HG02970 (cell line): ENCODE data around the gene ZNF613.
"Not testable (repeated sequence)": the region's sequence is repeated elsewhere in the genome, so short reads cannot be mapped to it uniquely, and the experiment has no call there.

Experiments
- ATAC-seq: cut with Tn5 transposase; IDR thresholded peaks from one replicate; pipeline ENCODE4 v1.9.1; 2021; ENCODE audit warnings: mild to moderate bottlenecking, moderate library complexity, moderate number of reproducible peaks; ENCODE audit not compliant: unreplicated experiment, low FRiP score

The ZNF613 gene

GRCh38 chr19:51931921-51932320, 4.6 kb downstream of the ZNF613 start:
- no peak for ATAC-seq

GRCh38 chr19:51938936-51939335, 11.7 kb downstream of the ZNF613 start:
- no peak for ATAC-seq

- ATAC-seq: no peak
These were observed 17.7 kb downstream of the ZNF613 start for GRCh38 chr19:51944798-51945552.

- ATAC-seq: no peak
These were observed 19.3 kb downstream of the ZNF613 start for GRCh38 chr19:51946602-51947001.

- no peak for ATAC-seq
These were observed 21.7 kb downstream of the ZNF613 start for GRCh38 chr19:51948975-51949374.

- not testable (repeated sequence) for ATAC-seq
These were observed 30.6 kb downstream of the ZNF613 start for GRCh38 chr19:51957846-51958245.

GRCh38 chr19:51959791-51960190, 32.5 kb downstream of the ZNF613 start:
- no peak for ATAC-seq

- ATAC-seq: not testable (repeated sequence)
These were observed 33.5 kb downstream of the ZNF613 start for GRCh38 chr19:51960621-51961233.

- no peak for ATAC-seq
These were observed 38.3 kb downstream of the ZNF613 start for GRCh38 chr19:51965583-51965982.

- no peak for ATAC-seq
These were observed 43.4 kb downstream of the ZNF613 start for GRCh38 chr19:51970718-51971117.

- ATAC-seq: no peak
These were observed 44.4 kb downstream of the ZNF613 start for GRCh38 chr19:51971624-51972023.

GRCh38 chr19:51975787-51976186, 48.5 kb downstream of the ZNF613 start:
- not testable (repeated sequence) for ATAC-seq

- ATAC-seq: no peak
These were observed 49.6 kb downstream of the ZNF613 start for GRCh38 chr19:51976852-51977251.

- no peak for ATAC-seq
These were observed 50.1 kb downstream of the ZNF613 start for GRCh38 chr19:51977346-51977745.

- no peak for ATAC-seq
These were observed 51.6 kb downstream of the ZNF613 start for GRCh38 chr19:51978882-51979281.

- ATAC-seq: no peak
These were observed 53.0 kb downstream of the ZNF613 start for GRCh38 chr19:51980116-51980736.

GRCh38 chr19:51980926-51981325, 53.7 kb downstream of the ZNF613 start:
- ATAC-seq: not testable (repeated sequence)

GRCh38 chr19:51983361-51983760, 56.1 kb downstream of the ZNF613 start:
- ATAC-seq: no peak

GRCh38 chr19:51986309-51987291, 59.3 kb downstream of the ZNF613 start, which contains the start of gene ZNF350:
TSS of gene ZNF350 (minus strand) at chr19:51986840. CDS start at chr19:51974360, 12,480 bp downstream.
- ATAC-seq: peak; percentile 90

GRCh38 chr19:51993422-51993821, 66.2 kb downstream of the ZNF613 start:
- ATAC-seq: no peak
